Measurements from ENCODE around the gene ARID5A. TPM values are rescaled to one million over a fixed set of nuclear protein-coding genes. Genes with fewer than 3 reads are reported as not detected.

ARID5A gene
- total and polyA plus RNA-seq, 4 donors: 12.5 to 61.9 (median 28.4) TPM

DNA sequence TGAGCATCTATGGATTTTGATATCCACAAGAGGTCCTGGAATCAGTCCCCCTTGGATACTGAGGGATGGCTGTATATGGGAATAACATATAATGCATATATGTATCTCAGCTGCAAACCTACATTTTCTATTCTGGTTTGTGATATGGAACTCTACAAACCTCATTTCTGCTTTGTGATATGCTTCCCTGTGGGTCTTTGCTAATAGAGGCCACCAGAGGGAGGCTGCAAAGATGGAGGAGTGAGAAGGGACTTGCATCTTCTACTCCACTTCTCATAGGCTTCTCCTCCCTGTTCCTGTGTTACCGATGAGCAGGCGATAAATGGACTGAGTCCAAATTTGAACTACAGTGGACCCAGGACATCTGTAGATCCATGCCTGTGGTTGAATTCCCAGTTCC, 37.8 kb downstream of the ARID5A start:
- DNase-seq (no peak), ATAC-seq (ENCODE audit: insufficient read depth, low FRiP score) (no peak)
- peaks cover 0 to 2% (median 0%) of the 10 kb centered on the region in 5 donors for H3K4me1 ChIP-seq (ENCODE audit: control insufficient read depth in 5 of 5, insufficient read depth in 5 of 5, low read length in 5 of 5)
- no peaks in the 10 kb centered on the region for H3K36me3 ChIP-seq (ENCODE audit: control insufficient read depth in 4 of 4, insufficient read depth in 4 of 4, low read length in 4 of 4)
- no peaks in the 10 kb centered on the region for H3K9me3 ChIP-seq (ENCODE audit: control insufficient read depth in 4 of 4, insufficient read depth in 3 of 4, low read length in 3 of 4)
- WGBS, 2 donors: 92 to 93% methylated on average over 2 of the region's 2 CpGs
- H3K4me3 ChIP-seq: no peak overlapping the region
- no peak overlapping the region for H3K9ac ChIP-seq (ENCODE audit: insufficient read depth in 1 of 2, low read length in 2 of 2)
- H3K27me3 ChIP-seq (ENCODE audit: control insufficient read depth in 3 of 3, insufficient read depth in 3 of 3, low read length in 2 of 3): no peaks in the 10 kb centered on the region
- no peak overlapping the region for H3K27ac ChIP-seq (ENCODE audit: low read depth in 1 of 2, low read length in 1 of 2)
- no peak for TF ChIP-seq CTCF (IDR thresholded peaks at IDR 0.05; ENCODE audit: control extremely low read depth, extremely low read depth)

GRCh38 chr2:96575785-96576456, 39.4 kb downstream of the ARID5A start:
- Histone ChIP-seq H3K27me3 (ENCODE audit: control insufficient read depth in 3 of 3, insufficient read depth in 3 of 3, low read length in 2 of 3) (no peaks in the 10 kb centered on the region), H3K4me1 (ENCODE audit: control insufficient read depth in 5 of 5, insufficient read depth in 5 of 5, low read length in 5 of 5) (peaks cover 0 to 2% (median 0%) of the 10 kb centered on the region in 5 donors), H3K4me3 (no peak overlapping the region), H3K9me3 (ENCODE audit: control insufficient read depth in 4 of 4, insufficient read depth in 3 of 4, low read length in 3 of 4) (no peaks in the 10 kb centered on the region), H3K9ac (ENCODE audit: insufficient read depth in 1 of 2, low read length in 2 of 2) (no peak overlapping the region), H3K36me3 (ENCODE audit: control insufficient read depth in 4 of 4, insufficient read depth in 4 of 4, low read length in 4 of 4) (no peaks in the 10 kb centered on the region), H3K27ac (ENCODE audit: low read depth in 1 of 2, low read length in 1 of 2) (no peak overlapping the region)
- ATAC-seq (ENCODE audit: insufficient read depth, low FRiP score): no peak
- no peak for TF ChIP-seq CTCF (IDR thresholded peaks at IDR 0.05; ENCODE audit: control extremely low read depth, extremely low read depth)
- WGBS, 2 donors: 68 to 100% methylated on average over 1 of the region's 1 CpG
- no peak for DNase-seq

DNA sequence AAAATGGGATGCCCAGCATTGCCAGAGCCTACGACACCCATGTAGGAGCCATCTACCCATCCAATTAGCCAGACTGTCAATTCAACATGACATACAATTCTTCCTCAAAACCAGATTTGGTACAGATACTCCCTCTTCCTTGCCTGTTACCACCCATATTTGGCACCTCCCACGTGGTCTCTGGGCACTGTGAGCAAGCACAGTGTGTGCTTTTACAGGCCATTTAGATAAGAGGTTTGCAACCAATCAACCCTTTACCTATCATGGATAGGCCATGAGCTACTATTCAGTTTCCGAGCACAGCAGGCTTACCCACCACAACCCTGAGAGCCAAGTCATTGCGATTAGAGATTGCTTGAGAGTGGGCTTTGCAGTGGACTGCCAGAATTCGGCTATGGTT, 40.9 kb downstream of the ARID5A start:
- WGBS, 2 donors: 75 to 94% methylated on average over 5 of the region's 5 CpGs
- no peaks in the 10 kb centered on the region for H3K27me3 ChIP-seq (ENCODE audit: control insufficient read depth in 3 of 3, insufficient read depth in 3 of 3, low read length in 2 of 3)
- H3K36me3 ChIP-seq (ENCODE audit: control insufficient read depth in 4 of 4, insufficient read depth in 4 of 4, low read length in 4 of 4): no peaks in the 10 kb centered on the region
- H3K27ac ChIP-seq (ENCODE audit: low read depth in 1 of 2, low read length in 1 of 2): no peak overlapping the region
- peaks cover 0 to 2% (median 0%) of the 10 kb centered on the region in 5 donors for H3K4me1 ChIP-seq (ENCODE audit: control insufficient read depth in 5 of 5, insufficient read depth in 5 of 5, low read length in 5 of 5)
- H3K9me3 ChIP-seq (ENCODE audit: control insufficient read depth in 4 of 4, insufficient read depth in 3 of 4, low read length in 3 of 4): no peaks in the 10 kb centered on the region
- TF ChIP-seq CTCF (IDR thresholded peaks at IDR 0.05; ENCODE audit: control extremely low read depth, extremely low read depth): no peak
- ATAC-seq (ENCODE audit: insufficient read depth, low FRiP score) (no peak), DNase-seq (no peak)
- H3K4me3 ChIP-seq: no peak overlapping the region
- H3K9ac ChIP-seq (ENCODE audit: insufficient read depth in 1 of 2, low read length in 2 of 2): no peak overlapping the region

DNA sequence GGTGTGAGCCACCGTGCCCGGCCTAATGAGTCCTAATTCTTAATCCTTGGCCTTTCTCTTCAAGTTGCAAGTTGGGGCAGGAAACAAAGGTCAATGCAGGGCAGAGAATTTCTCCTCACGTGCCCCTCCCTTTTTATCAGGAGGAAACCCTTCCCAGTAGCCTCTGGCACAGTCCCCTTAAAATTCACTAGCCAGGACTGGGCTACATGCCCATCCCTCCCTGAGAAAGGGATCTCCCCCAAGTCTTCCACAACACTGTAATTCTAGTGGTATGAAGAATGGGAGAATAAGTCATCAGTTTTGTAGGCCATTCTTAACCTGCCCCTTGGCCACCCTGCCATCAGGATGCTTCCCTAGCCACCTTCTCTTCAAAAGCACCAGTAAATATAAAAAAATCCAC, 42.2 kb downstream of the ARID5A start:
- Histone ChIP-seq H3K27me3 (ENCODE audit: control insufficient read depth in 3 of 3, insufficient read depth in 3 of 3, low read length in 2 of 3) (no peaks in the 10 kb centered on the region), H3K4me1 (ENCODE audit: control insufficient read depth in 5 of 5, insufficient read depth in 5 of 5, low read length in 5 of 5) (peaks cover 0 to 2% (median 0%) of the 10 kb centered on the region in 5 donors), H3K9me3 (ENCODE audit: control insufficient read depth in 4 of 4, insufficient read depth in 3 of 4, low read length in 3 of 4) (no peaks in the 10 kb centered on the region), H3K9ac (ENCODE audit: insufficient read depth in 1 of 2, low read length in 2 of 2) (no peak overlapping the region), H3K27ac (ENCODE audit: low read depth in 1 of 2, low read length in 1 of 2) (no peak overlapping the region), H3K4me3 (no peak overlapping the region), H3K36me3 (ENCODE audit: control insufficient read depth in 4 of 4, insufficient read depth in 4 of 4, low read length in 4 of 4) (no peaks in the 10 kb centered on the region)
- no peak for DNase-seq
- whole genome bisulfite sequencing, 2 donors: 75 to 96% methylated on average over 3 of the region's 3 CpGs
- no peak for TF ChIP-seq CTCF (IDR thresholded peaks at IDR 0.05; ENCODE audit: control extremely low read depth, extremely low read depth)
- ATAC-seq (ENCODE audit: insufficient read depth, low FRiP score): no peak
